HEK293 (cell line): ENCODE data around the gene FZD7.

ENCODE experiments used
- GLIS2 ChIP-seq: fragments of 450-650 bp; formaldehyde crosslinking; IDR thresholded peaks from 2 replicates; pipeline ENCODE4 v1.5.1; 2016; ENCODE audit warnings: missing biosample characterization, missing genetic modification characterization
- INSM2 ChIP-seq: fragments of 450-650 bp; formaldehyde crosslinking; IDR thresholded peaks from 2 replicates; pipeline ENCODE4 v1.5.1; 2016; ENCODE audit warnings: missing biosample characterization, missing genetic modification characterization
- MZF1 ChIP-seq: fragments of 450-650 bp; formaldehyde crosslinking; IDR thresholded peaks from 2 replicates; pipeline ENCODE4 v1.5.1; 2017; ENCODE audit warnings: missing biosample characterization, missing genetic modification characterization, borderline replicate concordance
- PRDM2 ChIP-seq: fragments of 450-650 bp; formaldehyde crosslinking; IDR thresholded peaks from 2 replicates; pipeline ENCODE4 v1.5.1; 2016; ENCODE audit warnings: missing biosample characterization, missing genetic modification characterization, borderline replicate concordance
- RBAK ChIP-seq: fragments of 450-650 bp; formaldehyde crosslinking; IDR thresholded peaks from 2 replicates; pipeline ENCODE4 v1.5.1; 2016; ENCODE audit warnings: missing biosample characterization, missing genetic modification characterization
- SALL2 ChIP-seq: fragments of 450-650 bp; formaldehyde crosslinking; IDR thresholded peaks from 2 replicates; pipeline ENCODE4 v1.5.0; 2017; ENCODE audit warnings: missing biosample characterization, mild to moderate bottlenecking, missing genetic modification characterization, borderline replicate concordance
- SP3 ChIP-seq: fragments of 450-650 bp; formaldehyde crosslinking; IDR thresholded peaks from 2 replicates; pipeline ENCODE4 v1.5.1; 2016; ENCODE audit warnings: missing biosample characterization, missing genetic modification characterization
- ZBTB10 ChIP-seq: fragments of 450-650 bp; formaldehyde crosslinking; IDR thresholded peaks from 2 replicates; pipeline ENCODE4 v1.5.1; 2016; ENCODE audit warnings: missing biosample characterization, missing genetic modification characterization
- ZBTB48 ChIP-seq: fragments of 450-650 bp; formaldehyde crosslinking; IDR thresholded peaks from 2 replicates; pipeline ENCODE4 v1.5.1; 2016; ENCODE audit warnings: missing biosample characterization, missing genetic modification characterization
- ZBTB49 ChIP-seq: fragments of 450-650 bp; formaldehyde crosslinking; IDR thresholded peaks from 2 replicates; pipeline ENCODE4 v1.5.1; 2016; ENCODE audit warnings: missing biosample characterization, missing genetic modification characterization, low read depth
- ZBTB8A ChIP-seq: fragments of 450-650 bp; formaldehyde crosslinking; IDR thresholded peaks from 2 replicates; pipeline ENCODE4 v1.5.1; 2016; ENCODE audit warnings: missing biosample characterization, missing genetic modification characterization
- ZNF138 ChIP-seq: fragments of 450-650 bp; formaldehyde crosslinking; IDR thresholded peaks from 2 replicates; pipeline ENCODE4 v1.5.1; 2016; ENCODE audit warnings: missing biosample characterization, missing genetic modification characterization, borderline replicate concordance
- ZNF202 ChIP-seq: fragments of 450-650 bp; formaldehyde crosslinking; IDR thresholded peaks from 2 replicates; pipeline ENCODE4 v1.5.1; 2016; ENCODE audit warnings: missing biosample characterization, missing genetic modification characterization, borderline replicate concordance
- ZNF280D ChIP-seq: fragments of 450-650 bp; formaldehyde crosslinking; IDR thresholded peaks from 2 replicates; pipeline ENCODE4 v1.5.1; 2016; ENCODE audit warnings: missing biosample characterization, missing genetic modification characterization
- ZNF292 ChIP-seq: fragments of 450-650 bp; formaldehyde crosslinking; IDR thresholded peaks from 2 replicates; pipeline ENCODE4 v1.5.1; 2016; ENCODE audit warnings: low read depth, missing biosample characterization, missing genetic modification characterization, borderline replicate concordance
- ZNF341 ChIP-seq: fragments of 450-650 bp; formaldehyde crosslinking; IDR thresholded peaks from 2 replicates; pipeline ENCODE4; 2016; ENCODE audit warnings: low read depth, missing biosample characterization, missing genetic modification characterization
- ZNF354C ChIP-seq: fragments of 450-650 bp; formaldehyde crosslinking; IDR thresholded peaks from 2 replicates; pipeline ENCODE4 v1.5.1; 2016; ENCODE audit warnings: missing biosample characterization, missing genetic modification characterization, low read depth, borderline replicate concordance
- ZNF398 ChIP-seq: fragments of 450-650 bp; formaldehyde crosslinking; IDR thresholded peaks from 2 replicates; pipeline ENCODE4 v1.5.1; 2017; ENCODE audit warnings: missing biosample characterization, missing genetic modification characterization

Gene FZD7

GRCh38 chr2:202036601-202037037 lies 3.0 kb downstream of the FZD7 start (continued):
- TF ChIP-seq ZNF280D (tag by site-specific recombination) (no peak), ZNF398 (tag by site-specific recombination) (no peak), ZNF202 (tag by site-specific recombination) (no peak), ZBTB49 (no peak), PRDM2 (no peak), ZBTB10 (tag by site-specific recombination) (no peak), ZNF341 (tag by site-specific recombination) (0 out of 2 replicates have a peak, but pooled peaks have one; percentile 30), RBAK (tag by site-specific recombination) (no peak), ZNF354C (tag by site-specific recombination) (no peak), ZBTB8A (tag by site-specific recombination) (peak; percentile 46), ZBTB48 (tag by site-specific recombination) (no peak), GLIS2 (tag by site-specific recombination) (peak; percentile 69), INSM2 (tag by site-specific recombination) (no peak), MZF1 (tag by site-specific recombination) (no peak; the same call in 1 of the 2 replicates), ZNF138 (tag by site-specific recombination) (no peak), SALL2 (tag by site-specific recombination) (no peak), ZNF292 (tag by site-specific recombination) (no peak), SP3 (tag by site-specific recombination) (no peak)
